C4-2B (cell line): ENCODE measurements around the gene CCDC33.

Source experiments
- CTCF ChIP-seq: fragments of 450-650 bp; conservative IDR thresholded peaks from 2 replicates; pipeline ENCODE4 v1.5.1; 2017; ENCODE audit warnings: mild to moderate bottlenecking
- ZFX ChIP-seq: fragments of 450-650 bp; IDR thresholded peaks from 2 replicates; pipeline ENCODE4 v1.6.1; 2017

GRCh38 chr15:74334127-74334526 is 98.0 kb downstream of the CCDC33 start:
- TF ChIP-seq CTCF: no peak
- TF ChIP-seq ZFX: no peak
